EL (cell line): ENCODE results near the gene SLC12A3.
A peak's percentile ranks its signal among the peaks of the same experiment; 100 is the strongest.
"Not testable (repeated sequence)": the region's sequence is repeated elsewhere in the genome, so short reads cannot be mapped to it uniquely, and the experiment has no call there.

ENCODE experiments used
- DNase-seq: peaks from one replicate; pipeline ENCODE4 v3.0.0-alpha.2; 2016

The SLC12A3 gene

DNA sequence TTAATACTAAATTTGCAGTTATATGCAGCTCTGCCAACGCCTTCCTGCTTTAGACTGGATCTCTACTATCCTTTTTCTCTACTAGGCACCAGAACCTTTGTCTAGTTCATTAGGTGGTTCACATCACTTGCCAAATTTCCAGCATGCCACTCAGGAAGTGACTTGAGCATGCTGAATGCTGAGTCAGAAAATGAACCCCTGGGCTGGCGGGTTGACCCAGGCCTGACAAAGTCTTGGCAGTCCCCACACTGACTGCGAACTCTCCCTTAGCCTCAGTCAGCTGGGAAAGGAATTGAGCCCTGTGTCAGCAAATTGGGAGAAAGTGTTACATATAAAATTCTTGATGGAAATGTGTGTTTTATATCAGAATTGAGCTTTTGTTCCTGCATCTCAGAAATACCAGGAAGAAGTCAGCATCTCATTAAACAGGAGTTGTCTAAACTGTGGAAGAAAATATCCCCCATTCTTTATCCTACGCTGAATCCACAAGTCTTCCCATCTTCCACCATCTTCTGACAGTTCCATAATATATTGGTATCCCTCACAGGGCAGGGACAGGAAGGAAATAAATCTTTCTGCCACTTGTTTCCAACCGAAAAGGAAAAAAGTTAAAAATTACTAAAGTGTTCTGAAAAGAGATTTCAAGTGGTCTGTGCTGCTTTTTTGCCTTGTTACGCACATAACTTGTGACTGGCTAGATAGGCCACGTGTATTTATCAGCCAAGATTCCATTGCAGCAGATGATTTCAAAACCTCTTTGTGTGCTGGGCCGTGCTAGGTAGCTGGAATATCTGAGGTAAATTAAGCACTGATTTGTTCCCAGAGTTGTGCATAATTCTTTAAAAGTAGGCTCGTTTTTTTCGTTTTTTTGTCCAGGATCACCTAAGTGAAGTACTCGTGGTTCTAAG lies 16.7 kb upstream of the SLC12A3 start:
- peak; percentile 86 for DNase-seq

DNA sequence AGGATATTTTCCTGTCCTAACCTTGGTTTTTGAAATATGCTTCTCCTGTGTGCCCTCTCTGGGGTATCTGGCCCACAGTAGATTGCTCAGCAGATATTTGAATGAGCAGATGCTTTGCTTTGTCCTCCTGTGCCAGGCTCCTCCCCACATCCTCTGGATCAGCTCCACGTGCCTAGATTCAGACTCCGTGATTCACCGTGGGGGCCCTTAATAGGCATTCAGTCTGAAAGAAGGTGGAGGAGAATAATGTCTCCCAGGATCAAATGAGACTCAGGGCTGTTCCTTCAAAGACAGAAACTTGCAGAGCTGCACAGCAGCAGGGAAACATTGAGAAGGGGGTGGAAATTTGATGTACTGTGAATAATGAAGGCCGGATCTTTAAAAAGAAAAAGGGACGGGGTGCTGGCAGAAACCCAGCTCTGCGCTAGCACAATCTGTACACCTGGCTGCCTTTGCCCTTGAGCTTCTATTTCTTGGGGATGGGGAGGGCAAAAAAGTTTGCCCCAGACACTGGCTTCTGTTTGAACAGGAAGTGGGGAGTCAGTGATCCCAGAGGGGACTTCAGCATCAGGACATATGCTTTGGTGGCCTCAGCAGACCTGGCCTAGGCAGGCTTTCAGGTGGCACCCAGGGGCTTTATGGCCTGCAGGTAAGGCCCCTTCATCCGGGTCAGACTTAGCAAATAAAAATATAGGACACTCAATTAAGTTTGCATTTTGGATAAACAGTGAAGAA lies 15.9 kb upstream of the SLC12A3 start:
- DNase-seq = peak; percentile 87

DNA sequence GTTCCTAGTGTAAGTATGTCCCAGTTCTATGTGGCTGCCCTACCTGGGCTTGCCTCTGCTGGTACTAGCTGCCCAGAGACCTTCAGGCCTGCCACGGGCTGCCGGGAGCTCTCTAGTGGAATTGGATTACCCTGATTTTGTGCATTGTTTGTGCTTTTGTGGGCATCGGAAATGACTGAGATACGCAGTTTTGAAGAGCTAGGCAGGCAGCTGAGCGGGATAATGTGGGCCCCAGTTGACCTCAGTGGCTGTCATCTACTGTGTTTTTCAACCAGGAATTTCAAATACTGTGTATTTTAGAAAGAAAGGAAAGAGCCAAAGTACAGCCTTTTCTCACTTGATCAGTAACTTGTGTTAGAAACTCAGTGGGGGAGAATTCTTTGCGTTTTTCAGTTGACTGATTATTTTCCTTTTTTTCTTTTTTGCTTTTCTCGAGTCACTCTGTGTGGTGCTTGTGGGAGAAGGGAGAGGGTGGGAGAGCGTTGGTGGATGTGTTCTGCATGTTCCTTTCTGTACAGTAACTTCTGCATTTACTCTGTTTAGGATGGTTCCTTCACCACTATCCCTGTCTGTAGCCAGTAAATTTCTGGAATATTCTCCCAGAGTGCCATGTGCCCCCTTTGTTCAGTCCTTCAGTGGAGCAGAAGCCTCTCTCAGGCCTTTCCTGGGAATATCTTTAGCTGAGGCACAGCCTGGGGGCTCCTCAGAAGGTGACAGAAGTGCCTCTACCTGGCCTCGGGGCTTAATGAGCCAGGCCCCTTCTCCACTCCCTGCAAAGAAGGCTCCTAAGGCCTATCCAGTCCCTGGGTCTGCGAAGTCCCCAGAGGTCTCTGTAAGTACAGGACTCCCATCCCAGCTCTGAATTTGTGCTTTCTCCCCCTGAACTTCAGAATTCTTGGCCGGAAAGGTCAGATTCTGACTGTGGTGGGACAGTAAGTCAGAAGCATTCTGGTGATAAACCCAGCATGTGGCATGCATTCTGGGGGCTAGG lies 15.0 kb upstream of the SLC12A3 start:
- DNase-seq = no peak

DNA sequence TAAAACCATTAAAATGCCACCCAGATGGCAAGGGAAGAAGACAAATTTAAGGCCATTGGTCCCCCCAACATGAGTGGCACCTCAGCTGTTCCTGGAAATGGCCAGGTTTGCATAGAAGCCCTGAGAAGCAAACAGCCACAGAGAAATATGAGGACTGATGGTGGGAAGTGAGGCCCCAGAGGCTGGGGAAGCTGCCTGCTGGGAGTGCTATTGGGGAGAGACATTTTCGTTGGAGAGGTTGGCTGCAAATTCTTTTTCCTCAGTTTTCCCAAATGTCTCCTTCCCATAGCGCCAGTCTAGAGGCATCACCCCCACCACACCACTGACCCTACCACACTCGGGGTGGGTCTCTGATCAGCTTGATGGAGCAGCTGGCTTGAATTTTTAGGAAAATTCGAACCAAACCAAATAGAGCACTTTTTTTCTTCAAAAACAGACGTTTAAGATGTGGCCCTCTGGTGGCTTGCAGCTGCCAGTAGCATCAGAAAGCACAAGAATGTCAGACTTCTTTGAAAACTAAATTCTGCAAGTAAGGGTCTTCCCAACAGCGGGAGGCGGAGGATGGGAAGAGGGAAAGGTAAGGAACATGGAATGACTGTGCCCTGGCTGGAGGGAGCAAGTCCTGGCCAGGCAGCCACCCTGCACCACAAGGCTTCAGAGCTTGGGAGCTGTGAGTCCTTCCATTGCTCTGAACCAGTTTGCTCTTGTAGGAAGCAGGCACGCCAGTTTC lies 13.2 kb upstream of the SLC12A3 start:
- DNase-seq = no peak

DNA sequence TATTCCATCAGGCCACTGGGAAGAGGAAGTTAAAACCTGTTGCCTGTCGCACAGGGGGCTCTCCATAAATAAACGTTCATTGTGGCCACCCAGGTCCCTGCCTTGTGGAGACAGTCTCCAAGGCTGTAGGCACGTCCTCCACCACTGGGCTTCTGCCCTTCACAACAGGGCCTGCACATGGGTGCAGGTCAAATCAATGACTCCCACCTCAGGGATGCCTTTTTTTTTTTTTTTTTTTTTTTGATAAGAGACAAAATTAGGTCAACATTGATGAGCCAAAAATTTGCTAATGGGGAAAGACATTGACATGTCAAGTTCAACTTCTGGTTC lies 12.6 kb upstream of the SLC12A3 start:
- no peak for DNase-seq

DNA sequence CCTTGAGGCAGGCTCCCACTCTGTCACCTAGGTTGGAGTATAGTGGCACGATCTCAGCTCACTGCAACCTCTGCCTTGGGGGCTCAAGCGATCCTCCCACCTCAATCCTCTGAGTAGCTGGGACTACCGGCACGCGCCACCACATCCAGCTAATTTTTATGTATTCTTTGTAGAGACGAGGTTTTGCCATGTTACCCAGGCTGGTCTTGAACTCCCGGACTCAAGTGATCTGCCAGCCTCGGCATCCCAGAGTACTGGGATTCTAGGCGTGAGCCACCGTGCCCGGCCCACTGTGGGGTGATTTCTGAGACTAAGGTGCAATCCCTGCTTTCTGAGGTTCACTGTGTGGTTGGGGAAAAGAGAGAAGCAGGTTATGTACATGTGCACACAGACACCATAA lies 12.0 kb upstream of the SLC12A3 start:
- DNase-seq = no peak

DNA sequence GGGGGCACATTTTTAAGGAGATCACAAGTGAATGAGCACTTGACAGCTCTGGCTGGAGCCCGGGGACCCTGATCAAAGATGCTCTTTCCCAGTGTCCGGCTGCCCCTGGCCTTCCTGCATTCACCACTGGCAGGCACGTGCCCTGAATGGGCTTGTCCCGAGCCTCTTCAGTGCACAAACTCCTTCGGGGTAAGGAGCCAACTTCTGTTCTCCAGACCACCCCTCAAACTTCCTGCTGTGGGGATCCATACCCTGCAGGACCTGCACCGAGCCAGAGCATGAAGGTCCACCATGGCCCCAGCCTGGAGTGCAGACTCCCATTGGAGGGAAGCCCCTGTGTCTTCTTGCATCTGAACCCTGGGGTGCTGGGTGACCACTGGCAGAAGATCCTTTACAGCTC lies 9.8 kb upstream of the SLC12A3 start:
- no peak for DNase-seq

DNA sequence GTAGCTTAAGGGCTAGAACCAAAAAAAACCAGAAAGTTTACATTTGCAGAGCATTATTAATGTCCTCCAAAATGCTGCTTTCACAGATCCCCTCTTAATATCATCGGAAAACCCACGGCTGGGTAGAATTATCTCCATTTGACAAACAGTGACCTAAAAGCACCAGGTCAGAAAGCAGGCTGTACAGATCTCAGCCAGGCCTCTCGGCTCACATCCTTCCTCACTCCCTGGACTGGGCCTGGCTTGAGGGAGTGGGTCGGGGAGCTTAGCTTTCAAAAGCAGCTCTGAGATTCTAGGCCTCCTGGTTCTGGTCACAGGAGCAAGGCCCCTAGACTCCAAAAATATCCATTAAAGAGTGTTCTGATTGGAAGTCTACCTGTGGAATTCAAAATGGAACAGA lies 9.1 kb upstream of the SLC12A3 start:
- no peak for DNase-seq

DNA sequence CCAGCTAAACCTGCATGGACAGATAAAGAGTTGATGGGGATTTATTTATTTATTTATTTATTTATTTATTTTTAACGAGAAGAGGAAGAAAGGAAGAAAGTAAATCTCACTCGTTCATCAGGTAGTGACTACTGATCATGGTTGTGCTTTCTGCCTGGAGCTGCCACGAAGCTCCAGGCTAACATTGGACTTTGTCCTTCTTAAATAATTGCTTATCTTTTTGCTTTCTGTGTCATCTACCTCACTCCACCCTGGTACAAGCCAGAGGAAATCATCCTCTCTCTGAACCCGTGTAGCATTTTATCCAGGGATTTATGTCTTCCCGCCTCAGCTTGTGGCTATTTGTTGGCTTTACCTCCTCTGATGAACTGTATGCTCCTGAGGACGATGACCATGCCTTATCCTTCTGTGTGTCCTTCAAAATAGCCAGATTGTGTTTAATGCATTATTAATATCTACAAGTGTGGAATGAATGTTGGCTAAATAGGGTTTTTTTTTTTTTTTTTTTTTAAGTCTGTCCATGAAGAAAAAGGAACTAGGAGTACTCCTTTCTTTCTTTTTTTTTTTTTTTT lies 8.0 kb upstream of the SLC12A3 start:
- no peak for DNase-seq

DNA sequence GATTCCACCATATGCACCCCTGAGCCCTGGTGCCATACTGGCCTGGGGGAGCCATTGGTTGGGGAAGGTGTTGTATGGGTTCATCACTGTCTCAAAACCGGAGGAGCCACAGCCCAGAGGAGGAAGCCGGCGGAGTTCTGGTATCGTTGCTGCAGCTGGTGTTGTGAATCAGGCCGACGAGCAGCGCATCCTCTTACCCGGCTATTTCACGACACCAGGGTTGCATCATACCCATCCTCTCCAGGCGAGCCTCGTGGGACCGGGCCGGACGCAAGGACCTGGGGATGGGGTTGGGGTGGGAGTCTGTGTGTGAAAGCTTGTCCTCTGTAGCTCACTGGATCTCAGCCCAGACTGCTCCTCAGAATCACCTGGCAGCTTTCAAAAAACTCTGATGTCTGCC lies 6.6 kb upstream of the SLC12A3 start:
- no peak for DNase-seq

DNA sequence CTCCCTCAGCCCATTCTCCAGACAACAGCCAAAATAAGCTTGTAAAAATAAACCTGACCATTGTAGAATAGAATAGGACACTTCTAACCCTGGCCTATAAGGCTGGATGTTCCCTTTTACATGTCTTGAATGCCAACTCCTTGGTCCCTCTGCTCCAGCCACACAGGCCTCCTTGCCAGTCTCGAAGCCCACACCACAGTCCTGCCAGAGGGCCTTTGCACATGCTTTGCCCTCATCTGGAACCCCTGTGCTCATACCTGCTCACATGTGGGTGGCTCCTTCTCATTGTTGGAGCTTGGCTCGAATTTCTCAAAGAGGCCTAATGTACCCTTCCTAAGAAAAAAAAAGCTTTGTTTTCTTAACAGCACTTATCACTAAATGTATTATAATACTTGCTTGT lies 5.4 kb upstream of the SLC12A3 start:
- no peak for DNase-seq

DNA sequence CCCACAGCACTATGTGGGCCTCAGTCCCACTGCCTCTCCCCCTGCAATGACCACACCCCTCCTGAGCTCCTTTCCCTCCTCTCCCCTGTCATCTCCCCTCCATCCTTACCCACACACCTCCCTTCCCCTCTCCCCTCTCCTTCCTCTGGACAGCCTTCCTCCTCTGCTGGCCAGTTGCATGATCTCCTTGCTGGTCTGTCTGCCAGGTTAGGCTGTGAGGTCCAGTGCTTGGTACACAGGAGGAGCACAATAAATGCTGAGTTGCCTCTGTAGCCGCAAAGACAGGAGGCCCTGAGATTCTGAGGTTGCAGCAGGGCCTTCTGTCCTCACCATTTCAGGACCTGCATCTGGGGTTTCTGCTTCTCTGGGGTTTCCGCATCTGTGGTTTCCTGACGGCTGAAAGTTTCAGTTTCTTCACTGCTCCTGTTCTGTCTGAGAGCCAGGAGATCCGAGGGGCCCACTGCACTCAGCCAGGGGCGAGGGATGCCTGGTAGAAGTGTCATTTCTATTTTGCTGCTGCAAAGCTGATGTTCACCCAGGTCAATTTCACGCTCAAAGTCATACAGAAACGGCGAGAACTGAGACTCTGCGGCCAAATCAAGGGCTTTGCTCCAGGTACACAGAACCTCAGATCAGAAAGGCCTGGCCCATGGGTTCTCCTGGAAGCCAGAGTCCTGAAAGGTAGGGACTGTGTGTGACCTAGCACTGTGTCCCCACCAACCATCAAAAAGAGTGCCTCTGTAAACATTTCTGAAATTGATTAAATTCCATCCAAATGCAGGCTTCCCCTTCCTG lies 4.6 kb upstream of the SLC12A3 start:
- DNase-seq = no peak

DNA sequence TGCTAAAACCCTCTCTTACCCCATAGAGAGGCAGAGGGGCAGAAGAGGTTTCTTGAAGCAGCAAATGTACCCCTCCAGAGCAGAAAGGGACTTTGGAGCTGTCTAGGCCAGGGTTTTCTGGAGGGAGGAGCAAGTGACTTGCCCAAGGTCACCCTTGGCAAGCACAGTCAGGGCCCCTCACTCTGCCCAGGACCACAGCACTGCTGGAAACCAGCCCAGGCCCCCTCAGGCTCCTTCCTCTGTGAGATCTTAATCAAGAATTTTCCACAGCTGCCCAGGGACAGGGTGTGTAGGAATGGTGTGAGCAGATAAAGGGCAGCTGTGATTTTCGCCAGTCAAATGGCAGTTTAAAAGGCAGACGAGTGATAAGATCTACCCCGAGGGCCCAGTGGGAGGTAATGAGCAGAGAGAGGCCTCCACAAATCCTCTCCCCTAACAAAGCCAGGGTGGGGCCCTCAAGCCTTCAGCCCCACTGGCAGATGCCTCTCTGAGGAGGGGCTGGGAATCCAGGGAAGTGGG lies 3.9 kb upstream of the SLC12A3 start:
- peak; percentile 61 for DNase-seq

DNA sequence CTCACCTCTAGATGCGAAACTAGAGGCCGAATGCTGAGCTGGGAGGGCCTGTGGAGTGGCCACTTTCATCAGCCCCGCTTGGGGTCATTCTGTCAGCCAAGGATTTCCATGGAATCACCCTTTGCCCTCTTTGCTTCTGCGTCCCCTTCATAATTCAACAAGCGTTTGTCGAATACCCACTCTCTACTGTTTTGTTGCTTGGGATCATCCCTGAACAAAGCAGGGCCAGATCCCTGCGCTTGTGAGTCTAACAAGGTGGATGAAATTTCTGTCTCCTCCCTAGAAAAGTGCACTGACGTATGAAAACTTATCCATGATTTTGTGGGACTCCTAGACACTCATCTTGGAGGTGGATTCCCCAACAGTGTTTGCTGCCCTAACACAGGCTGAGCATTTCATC lies 3.3 kb upstream of the SLC12A3 start:
- DNase-seq = no peak

DNA sequence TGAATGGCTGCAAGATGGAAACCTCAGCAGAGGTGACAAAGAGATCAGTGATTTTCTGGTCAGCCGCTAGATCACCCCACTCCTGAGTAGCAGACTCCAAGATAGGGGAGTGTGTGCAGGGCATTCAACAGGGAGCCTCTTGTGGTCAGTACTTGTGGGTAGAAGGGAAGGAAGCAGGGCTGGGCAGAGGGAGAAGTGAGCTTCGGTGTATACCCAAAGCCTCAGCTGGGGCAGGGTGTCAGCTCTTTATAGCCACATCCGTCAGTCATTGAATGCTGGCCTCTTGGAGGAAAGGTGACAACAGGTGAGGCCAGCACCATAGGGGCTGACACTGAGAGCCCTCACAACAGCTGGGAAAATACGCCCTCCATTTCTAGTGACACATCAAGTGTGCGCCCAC lies 2.2 kb upstream of the SLC12A3 start:
- no peak for DNase-seq

DNA sequence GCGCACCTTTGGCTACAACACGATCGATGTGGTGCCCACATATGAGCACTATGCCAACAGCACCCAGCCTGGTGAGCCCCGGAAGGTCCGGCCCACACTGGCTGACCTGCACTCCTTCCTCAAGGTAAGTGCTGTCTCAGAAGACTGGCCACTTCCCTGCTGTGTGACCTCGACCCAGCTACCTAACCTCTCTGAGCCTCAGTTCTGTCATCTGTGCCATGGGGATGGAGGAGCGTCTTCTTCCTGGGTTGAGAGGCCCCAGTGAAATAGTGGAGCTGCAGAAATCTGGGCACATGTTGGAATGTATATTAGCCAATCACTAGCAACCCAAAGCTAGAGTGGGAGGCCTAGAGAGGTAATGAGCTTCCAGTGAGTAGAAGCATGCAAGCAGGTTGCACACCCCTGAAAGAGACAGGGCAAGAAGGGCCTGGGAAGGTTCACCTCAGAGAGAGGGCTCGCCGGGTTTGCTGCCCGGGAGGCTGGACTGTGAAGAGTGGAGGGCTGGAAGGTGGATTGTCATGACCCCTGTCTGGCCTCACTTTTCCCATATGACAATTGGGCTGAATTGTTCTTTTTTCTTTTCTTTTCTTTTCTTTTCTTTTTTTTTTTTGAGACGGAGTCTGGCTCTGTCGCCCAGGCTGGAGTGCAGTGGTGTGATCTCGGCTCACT lies 521 bp downstream of the SLC12A3 start:
- no peak for DNase-seq

DNA sequence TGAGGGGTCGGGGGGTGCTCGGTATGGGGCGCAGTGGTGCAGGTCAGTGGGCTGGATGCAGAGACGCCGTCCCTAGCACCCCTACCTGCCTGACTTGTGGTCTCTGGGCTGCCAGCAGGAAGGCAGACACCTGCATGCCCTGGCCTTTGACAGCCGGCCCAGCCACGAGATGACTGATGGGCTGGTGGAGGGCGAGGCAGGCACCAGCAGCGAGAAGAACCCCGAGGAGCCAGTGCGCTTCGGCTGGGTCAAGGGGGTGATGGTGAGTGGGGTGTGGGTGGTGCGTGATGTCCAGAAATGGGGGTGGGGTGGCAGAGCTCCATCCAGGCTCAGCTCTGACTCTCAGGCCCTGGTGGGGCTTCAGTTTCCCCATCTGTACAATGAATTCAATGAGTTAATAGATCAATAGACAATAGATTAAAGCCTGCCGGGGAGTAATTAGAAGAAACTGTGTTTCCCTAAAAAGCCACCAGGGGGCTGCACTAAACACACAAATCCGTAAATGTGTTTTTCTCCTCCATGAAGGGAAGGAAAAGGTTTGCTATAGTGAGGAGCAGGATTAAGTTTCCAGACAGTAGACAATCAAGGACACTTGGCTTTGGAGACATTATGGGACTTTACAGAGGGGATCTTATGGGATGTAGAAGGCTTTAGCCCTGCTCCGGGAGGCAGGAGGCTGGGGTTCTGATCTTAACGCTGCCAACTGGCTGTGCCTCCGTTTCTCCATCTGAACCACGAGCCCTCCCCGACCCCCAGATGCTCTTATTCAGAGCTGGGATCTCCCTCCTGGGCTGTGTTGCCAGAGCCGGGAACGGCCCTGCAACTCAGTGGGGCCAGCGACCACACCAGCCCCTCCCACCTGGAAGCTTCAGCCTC lies 2.2 kb downstream of the SLC12A3 start:
- DNase-seq = peak; percentile 63

DNA sequence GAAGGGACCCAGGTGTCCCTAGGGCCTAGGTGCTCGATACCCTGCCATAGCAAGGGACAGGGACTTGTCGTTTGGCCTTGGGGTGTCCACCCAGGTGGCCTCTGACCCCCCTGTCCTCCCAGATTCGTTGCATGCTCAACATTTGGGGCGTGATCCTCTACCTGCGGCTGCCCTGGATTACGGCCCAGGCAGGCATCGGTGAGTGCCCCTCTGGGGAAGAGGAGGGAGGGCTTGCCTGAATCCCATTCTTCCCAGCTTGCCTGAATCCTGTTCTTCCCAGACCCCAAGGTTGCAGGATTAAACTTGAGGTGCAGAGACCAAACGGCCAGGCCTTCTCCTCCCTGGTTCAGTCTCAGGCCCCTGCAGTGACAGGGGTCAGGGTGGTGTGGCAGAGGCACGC lies 3.2 kb downstream of the SLC12A3 start:
- no peak for DNase-seq

DNA sequence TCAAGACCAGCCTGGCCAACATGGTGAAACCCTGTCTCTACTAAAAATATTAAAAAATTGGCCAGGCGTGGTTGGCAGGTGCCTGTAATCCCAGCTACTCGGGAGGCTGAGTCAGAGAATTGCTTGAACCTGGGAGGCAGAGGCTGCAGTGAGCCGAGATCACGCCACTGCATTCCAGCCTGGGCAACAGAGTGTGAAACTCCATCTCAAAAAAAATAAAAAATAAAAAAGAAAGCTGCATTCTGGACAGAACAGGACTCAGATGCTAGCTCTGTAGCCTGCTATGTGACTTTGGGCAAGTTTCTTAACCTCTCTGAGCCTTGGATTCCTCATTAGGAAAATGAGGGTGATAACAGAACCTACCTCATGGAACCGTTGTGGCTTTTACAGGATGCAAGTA lies 3.8 kb downstream of the SLC12A3 start:
- not testable (repeated sequence) for DNase-seq
